GM19467 (cell line): ENCODE data around the gene GLI2.

ENCODE experiments used
- ATAC-seq: cut with Tn5 transposase; IDR thresholded peaks from one replicate; pipeline ENCODE4 v1.9.1; 2021; ENCODE audit warnings: mild to moderate bottlenecking, moderate library complexity; ENCODE audit not compliant: unreplicated experiment

Gene GLI2

DNA sequence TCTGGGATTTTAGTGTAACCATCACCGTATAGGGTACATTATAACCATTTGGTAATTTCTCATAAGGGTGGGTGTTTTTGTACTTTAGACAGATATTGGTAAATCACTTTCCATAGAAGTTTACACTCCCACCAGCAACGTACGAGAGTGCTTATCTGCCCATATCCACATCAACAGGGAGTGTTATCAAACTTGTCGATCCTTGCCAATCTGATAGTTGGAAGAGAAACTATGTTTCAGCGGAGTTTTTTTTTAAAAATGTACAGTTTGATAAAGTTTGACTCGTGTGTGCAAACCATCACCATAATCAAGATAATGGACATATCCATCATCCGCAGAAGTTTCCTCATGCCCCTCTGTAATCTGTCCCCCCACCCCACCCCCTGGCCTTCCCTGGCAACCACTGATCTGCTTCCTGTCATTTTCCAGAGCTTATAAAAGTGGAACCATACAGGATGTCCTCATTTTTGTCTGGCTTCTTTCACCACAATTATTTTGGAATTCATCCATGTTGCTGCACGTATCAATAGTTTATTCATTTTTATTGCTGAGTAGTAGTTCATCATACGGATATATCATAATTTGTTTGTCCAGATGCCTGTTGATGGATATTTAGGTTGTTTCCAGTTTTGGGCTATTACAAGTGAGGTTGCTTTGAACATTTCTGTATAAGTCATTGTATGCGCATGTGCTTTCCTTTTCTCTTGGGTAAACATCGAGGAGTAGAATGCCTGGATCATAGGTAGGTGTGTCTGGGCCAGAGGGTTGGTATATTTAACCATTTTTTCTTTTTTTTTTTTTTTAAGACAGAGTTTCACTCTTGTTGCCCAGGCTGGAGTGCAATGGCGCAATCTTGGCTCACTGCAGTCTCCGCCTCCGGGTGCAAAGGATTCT, 18.6 kb downstream of the GLI2 start:
- ATAC-seq = no peak

DNA sequence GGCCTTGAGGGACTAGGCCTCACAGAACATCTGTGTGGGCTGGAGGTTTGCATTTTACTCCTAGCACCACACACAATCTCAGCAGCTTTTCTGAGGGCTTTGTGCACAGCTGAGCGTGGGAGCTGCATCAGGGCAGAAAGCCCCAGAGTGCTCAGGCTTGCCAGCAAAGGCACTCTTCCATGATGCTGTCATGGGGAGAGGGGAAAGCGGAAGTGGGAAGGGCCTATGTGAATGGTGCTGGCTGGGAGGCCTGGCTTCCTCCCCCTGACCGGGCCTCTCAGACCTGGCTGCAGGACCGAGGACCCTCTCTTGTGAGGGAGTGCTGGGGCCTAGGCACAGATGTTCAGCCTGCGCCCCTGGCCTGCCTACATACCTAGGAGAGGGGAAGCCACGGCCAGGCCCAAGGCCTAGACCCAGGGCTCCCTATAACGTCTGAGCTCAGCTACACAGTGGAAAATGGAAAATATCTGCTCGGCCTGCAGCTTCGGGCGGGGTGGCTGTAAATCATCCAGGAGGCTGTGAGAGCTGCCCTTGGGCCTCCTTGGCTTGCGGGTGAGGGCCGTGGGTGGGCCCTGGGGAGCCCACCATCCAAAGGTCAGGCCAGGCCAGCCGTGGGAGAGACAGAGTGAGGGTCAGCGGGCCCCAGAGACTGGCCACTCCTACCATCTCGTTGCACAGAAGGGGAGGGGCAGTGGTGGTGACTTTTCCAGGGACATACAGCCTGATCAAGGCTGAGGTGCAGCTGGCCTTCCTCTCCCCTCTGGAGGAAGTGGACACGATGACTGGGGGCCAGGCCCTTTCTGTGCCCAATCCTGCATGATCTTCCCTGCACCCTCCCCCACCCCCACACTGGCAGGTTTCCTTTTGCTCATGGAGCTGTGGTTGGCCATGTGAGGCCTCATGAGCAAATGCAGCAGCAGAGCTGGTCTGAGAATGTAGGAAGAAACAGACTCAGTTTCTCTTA, 22.8 kb downstream of the GLI2 start:
- no peak for ATAC-seq

GRCh38 chr2:120759543-120760331, 24.1 kb downstream of the GLI2 start:
- no peak for ATAC-seq

DNA sequence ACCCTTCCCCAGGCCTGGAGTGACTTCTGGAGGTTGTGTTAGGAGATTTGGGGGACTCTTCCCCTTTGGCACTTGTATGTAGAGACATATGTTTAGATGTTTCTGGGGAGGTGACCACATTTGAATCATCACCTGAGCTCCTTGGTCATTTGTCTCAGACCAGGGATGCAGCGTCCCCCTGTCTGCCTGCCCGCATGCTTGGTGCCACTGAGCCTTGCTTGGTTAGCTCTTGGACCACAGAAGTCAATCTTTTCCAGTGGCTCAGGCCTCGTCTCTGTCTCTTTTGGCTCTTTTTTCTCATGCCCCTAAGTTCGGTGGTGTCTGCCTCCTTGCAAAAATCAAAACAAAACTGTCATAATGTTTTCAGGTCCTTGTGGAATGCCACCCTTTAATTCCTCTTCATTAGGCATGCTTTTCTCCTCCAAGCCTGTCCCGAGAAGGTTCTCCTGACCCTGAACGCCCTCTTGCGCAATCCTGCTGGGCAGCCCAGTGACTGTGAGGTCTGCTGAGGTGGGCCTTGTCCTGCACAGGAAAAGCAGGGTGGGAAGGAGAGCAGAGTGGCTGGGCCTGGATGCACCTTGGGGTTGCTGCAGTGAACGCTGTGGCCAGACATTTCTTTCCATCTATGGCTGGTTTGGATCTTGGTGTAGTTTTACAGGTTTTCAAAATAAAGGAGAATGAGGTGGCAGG, 24.9 kb downstream of the GLI2 start:
- ATAC-seq = no peak

DNA sequence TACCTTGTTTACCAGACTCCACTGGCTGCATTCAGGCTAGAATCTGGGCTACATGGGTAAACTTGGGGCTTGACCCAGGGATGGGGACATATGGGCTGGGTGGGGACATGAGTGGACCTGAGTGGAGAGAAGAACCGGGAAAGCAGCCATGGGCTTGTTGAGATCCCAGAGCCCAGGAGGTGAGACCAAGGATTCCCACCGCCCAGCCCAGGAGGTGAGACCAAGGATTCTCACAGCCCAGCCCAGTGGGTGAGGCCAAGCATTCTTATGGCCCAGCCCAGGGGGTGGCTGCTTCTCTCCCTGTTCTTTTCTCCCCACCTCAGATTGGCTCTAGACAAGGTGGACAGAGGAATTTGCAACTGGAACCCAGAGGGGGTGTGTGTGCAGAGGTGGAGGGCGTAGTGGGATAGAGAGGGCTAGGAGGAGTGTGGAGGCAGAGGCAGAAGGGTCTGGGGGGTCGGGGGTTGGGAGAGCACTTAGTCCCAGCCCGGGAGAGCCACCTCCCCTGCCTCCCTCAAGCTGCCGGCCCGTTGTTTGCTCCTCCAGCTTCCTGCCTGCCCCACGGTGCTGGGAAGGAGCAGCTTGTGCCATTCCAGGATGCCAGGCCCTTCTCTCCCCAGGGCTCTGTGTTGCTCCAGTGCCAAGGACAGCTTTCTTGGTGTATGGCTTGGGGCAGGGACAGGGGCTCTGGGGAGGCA, 25.6 kb downstream of the GLI2 start:
- ATAC-seq = no peak

- ATAC-seq = no peak
Observed at GRCh38 chr2:120761911-120762310, 26.2 kb downstream of the GLI2 start.

DNA sequence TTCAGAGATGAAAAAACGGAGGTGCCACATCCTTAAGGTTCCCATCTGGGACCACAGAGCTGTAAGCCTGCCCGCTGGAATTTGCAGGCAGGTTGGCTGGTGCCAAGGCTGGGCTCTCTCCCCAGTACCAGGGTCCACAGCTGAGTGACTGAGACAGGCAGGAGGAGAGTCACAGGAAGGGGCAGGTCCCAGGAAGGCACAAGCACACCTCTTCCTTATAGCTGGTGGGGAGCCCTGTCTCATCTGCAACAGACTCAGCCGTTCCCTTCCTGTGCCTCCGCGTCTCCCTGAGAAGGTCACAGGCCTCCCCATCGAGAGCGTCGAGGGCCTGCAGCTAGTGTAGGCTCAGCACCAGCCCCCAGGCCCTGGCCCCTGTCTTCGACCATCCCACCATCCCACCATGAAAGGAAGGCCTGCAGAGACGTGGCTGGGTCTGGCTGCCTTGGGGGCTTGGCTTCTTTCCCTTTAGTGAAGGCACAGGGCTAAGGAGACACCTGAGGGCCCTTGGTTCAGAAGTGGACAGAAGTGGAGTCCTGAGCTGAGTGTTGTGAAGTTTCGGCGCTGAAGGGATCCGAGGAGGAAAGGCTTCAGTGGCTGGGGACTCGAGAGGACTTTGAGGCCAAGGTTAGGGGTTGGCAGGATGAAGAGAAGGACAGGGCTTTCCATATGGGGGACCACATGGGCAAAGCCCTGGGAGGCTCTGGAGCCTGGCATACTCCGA, 26.8 kb downstream of the GLI2 start:
- no peak for ATAC-seq

DNA sequence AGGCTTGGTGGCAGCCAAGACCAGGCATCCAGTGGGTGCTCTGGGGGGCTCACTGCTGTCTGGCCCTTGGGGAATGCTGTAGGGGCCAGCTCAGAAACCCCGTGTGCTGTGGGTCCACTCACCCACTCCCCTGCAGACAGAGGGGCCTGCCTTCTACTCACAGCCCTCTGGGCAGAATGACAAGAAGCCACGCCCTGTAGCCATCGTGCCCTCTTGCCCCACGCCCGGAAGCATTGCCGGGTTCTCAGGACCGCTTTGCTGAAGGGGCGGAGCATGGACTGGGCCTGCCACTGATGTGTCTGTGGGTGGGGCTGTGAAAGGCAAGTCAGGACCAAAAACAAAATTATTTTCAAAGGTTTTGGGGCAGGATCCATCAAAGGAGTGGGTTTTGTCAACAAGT, 27.8 kb downstream of the GLI2 start:
- ATAC-seq = no peak

GRCh38 chr2:120763931-120764330, 28.3 kb downstream of the GLI2 start:
- ATAC-seq = no peak

DNA sequence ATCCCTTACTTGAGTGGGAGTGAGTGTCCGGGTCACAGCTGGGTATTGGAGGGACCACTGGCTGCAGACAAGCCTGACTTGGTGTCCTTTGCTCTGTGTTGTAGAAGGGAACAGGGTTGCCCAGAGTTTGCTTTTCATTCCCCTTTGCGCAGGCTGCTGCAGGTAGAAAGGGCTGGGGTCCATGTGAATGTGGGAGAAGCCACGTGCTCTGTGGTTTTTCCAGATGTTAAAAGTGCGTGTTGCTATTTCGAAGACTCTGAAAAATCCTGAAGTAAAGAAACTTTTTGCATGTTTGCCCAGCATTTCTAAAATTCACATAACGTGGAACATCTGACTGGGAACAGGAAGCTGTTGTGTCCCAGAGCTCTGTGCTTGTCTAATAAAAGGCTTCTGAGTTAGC, 28.8 kb downstream of the GLI2 start:
- ATAC-seq = no peak

- ATAC-seq = no peak
Observed at GRCh38 chr2:120764991-120765677, 29.5 kb downstream of the GLI2 start.

DNA sequence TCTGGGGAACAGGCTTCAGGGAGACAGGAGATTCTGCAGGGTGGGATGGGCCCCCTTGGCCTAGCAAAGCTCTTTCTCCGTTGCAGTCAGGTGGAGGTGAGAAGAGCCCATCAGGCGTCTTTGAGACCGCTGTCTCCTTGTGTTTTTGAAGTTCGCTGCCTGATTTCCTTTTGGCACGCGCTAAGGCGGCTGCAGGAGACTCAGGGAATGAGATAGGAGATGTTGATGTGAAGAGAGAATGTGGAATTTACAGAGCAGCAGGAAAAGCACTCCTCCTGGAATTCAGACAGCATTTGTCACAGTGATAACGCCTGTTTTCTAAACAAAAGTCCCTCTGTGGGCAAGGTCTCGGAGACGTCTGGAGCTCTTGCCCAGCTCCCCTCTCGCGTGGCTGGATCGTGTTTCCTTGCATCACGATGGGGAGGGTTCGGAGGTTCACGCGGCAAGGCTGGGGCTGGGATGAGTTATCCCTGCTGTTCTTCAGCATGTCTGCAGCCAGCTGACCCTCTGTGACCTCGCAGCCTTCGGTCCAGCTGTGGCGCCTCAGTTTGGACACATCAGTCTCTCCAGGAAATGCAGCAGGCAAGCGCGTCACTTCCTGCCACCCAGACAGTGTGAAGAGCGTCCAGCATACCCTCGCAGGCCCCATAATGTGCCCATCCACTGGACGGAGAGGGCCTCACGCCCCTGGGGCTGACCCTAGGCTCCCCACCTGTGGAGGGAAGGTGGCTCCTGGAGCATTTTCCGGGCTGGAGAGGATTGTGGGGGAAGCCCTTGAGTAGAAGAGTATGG, 30.2 kb downstream of the GLI2 start:
- no peak for ATAC-seq

DNA sequence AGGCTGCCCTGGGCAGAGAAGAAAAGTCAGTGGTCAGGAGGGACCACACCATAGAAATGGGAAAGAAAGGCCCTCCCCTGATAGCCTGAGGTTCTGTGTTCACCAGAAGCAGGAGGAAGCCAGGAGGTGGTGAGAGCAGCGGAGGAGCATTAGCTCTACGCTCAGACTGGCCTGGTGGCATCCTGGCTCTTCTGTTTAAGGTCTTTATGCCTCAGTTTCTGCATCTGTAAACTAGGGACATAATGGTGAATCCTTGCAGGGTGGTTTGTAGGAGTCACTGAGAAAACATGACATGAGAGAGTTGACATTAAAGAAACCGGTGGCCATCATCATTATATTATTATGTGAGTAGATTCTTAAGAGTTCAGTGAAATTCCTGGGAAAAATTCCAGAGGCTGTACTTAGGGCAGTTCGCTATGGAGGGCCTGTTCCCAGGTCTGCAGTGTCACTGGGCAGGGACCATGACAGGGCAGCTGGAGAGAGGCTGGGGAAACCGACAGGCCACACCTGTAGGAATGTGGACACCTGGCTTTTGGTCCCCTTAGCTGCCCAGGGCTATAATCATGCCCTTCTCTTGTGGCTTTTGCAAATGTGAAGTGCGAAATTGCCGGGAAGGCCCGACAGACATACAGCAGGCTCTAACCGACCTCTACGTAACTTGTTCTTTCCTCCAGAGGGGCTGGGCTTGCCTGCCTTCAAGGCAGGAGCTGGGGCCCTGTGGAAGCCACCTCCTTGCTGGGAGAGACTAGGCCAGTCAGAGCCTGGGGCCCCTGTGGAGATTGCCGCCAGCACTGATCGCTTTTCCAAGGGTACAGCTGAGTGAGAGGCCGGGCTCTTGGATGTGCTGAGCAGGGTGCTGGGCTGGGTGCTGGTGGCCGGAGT, 31.0 kb downstream of the GLI2 start:
- no peak for ATAC-seq

DNA sequence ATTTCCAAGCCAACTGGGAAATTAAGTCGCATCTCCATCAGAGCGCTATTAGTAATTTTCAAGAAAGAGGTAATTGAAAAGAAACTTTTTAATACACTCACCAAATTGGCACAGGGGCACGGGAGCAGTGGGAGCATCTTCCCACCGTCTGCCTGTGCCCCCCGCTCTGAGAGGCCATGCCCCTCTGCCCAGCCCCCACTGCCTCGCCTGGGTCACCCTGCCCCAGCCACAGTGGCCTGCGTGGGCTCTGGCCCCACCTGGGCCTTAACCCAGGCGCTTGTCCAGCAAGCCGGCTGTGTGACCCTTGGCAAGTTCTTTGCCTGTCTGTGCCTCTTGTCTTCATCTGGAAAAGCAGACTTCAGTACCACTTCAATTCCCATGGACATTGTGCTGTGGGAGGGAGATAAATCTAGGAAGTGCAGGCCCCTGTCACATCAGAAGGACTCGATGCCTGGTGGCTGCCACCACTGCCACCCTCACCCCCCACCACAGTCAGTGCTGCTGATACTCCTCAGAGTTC, 31.9 kb downstream of the GLI2 start:
- no peak for ATAC-seq

DNA sequence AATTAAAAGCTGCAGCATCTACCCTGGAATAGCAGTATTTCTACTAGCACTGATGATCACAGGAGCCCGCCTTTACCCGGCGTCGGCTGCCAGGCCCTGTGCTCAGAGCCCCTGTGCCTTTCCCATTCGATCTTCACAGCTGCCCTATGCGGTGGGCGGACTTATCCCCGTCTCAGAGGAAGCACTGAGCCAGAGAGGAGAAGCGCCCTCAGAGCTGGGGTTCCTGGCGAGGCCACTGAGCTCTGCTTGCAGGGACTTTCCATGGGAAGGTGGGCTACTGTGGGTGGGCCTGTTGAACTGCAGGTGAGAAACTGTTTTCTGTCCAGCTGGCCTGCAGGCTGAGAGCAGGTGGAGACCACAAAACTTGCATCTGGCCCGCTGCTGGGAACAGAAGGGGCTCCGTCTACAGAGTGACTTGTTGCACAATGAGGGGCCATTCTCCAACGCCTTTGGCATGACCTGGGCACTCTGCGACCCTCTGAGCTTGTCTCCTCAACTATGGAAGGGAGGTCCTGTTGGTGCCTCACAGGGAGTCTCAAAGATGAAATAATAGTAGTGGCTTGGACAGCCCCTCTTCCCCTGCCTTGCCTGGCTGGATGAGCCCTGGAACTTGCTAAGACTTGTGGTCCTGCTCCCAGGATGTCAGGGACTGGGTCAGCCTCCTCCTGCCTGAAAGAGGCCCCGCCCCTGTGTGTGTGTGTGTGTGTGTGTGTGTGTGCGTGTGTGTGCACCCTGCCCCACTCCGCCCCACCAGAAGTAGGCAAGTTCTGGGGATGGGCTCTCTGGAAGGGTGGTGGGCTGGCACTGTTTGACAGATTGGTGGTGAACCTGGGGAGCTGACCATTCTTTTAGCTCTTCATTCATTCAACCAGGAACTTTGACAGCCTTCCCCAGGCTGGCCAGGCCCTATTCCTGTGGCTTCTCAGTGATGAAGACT, 32.7 kb downstream of the GLI2 start:
- ATAC-seq = no peak
